CD4-positive, alpha-beta T cell (primary cell): ENCODE results near the gene LSM5. TPM values are rescaled to one million over a fixed set of nuclear protein-coding genes. Genes with fewer than 3 reads are reported as not detected.

ENCODE experiments used
- ATAC-seq: fragments of 200-7000 bp; cut with Tn5 transposase; one replicate; pipeline ENCODE4 v1.10.0; 2022; ENCODE audit warnings: mild to moderate bottlenecking; ENCODE audit not compliant: poor library complexity
- CTCF ChIA-PET: fragments of 350-600 bp; sonication (Branson Sonifier 250); formaldehyde crosslinking; loops from one replicate; lab custom pipeline; 2021; ENCODE audit warnings: antibody characterized with exemption, inconsistent platforms; lab: Charles Lee
- POLR2A ChIA-PET: fragments of 350-600 bp; sonication (Branson Sonifier 250); formaldehyde crosslinking; loops from one replicate; lab custom pipeline; 2021; ENCODE audit warnings: antibody characterized with exemption, inconsistent platforms; lab: Charles Lee
- DNase-seq, 14 experiments: peaks; one replicate each; pipeline ENCODE4 v3.0.0-alpha.2; 2013 to 2020; ENCODE audit warnings: mixed read lengths in 2 of 14
- H3K27ac ChIP-seq, 2 donors: one replicate each; pipeline versions ENCODE4 v1.5.1 to v1.7.0; 2013; ENCODE audit warnings: low read length in 2 of 2, low read depth in 1 of 2, mild to moderate bottlenecking in 1 of 2
- H3K27me3 ChIP-seq, 2 experiments: 1 replicate in 1 of 2; 2 replicates in 1 of 2; pipeline versions ENCODE4 v1.6.1 to v1.7.0; 2013; ENCODE audit warnings: low read length in 2 of 2, control low read depth in 1 of 2, mild to moderate bottlenecking in 1 of 2, moderate library complexity in 1 of 2; ENCODE audit not compliant: insufficient read depth in 2 of 2, control insufficient read depth in 1 of 2
- H3K36me3 ChIP-seq: one replicate; pipeline ENCODE4 v1.6.1; 2013; ENCODE audit warnings: low read length, control low read depth; ENCODE audit not compliant: insufficient read depth
- H3K4me1 ChIP-seq: one replicate; pipeline ENCODE4 v1.6.1; 2013; ENCODE audit warnings: low read length, control low read depth; ENCODE audit not compliant: insufficient read depth
- H3K4me3 ChIP-seq: one replicate; pipeline ENCODE4 v1.5.1; 2013; ENCODE audit warnings: mild to moderate bottlenecking, low read length, moderate library complexity
- H3K9me3 ChIP-seq, 2 experiments: 1 replicate in 1 of 2; 2 replicates in 1 of 2; pipeline versions ENCODE4 v1.6.1 to v1.7.0; 2013; ENCODE audit warnings: low read length in 2 of 2, mild to moderate bottlenecking in 2 of 2, control low read depth in 1 of 2, moderate library complexity in 1 of 2; ENCODE audit not compliant: control insufficient read depth in 1 of 2, insufficient read depth in 1 of 2
- H3K27ac Mint-ChIP-seq: one replicate; pipeline ENCODE4 v1.8.0; 2020; ENCODE audit warnings: mixed read lengths
- H3K27me3 Mint-ChIP-seq: one replicate; pipeline ENCODE4 v1.8.0; 2021; ENCODE audit warnings: mixed read lengths
- H3K36me3 Mint-ChIP-seq: one replicate; pipeline ENCODE4 v1.8.0; 2021; ENCODE audit warnings: low read depth, mixed read lengths
- H3K4me1 Mint-ChIP-seq: one replicate; pipeline ENCODE4 v1.8.0; 2021; ENCODE audit warnings: low read depth, mixed read lengths
- H3K4me3 Mint-ChIP-seq: one replicate; pipeline ENCODE4 v1.8.0; 2020; ENCODE audit warnings: mild to moderate bottlenecking, mixed read lengths
- H3K9me3 Mint-ChIP-seq: one replicate; pipeline ENCODE4 v1.8.0; 2020; ENCODE audit warnings: mixed read lengths
- intact Hi-C, 2 experiments: fragments of 100-400 bp; cut with DNase I in 1 of 2; cut with micrococcal nuclease in 1 of 2; formaldehyde crosslinking; loops; one replicate each; pipeline versions ENCODE4 v1.15.1 to v1.9.0; 2023 to 2025; cut with DNase I, micrococcal nuclease
- total RNA-seq, 174 experiments: library from RNA in 2 of 174; stranded (reverse) in 2 of 174; gene quantifications; one replicate each; pipeline ENCODE4 v1.2.3 and lab custom pipeline; 2021 to 2026
- TF ChIP-seq, protein P1 (sequence below): fragments of 200-600 bp; IDR thresholded peaks from one replicate; pipeline ENCODE4 v1.8.0; 2022; ENCODE audit warnings: antibody characterized with exemption, mild to moderate bottlenecking

Gene LSM5
- total RNA-seq, 2 experiments from 2014 or later: 28.2 to 28.7 TPM

GRCh38 chr7:32496052-32496813 lies 6.1 kb upstream of the LSM5 start:
- Mint-ChIP-seq H3K4me1 (peaks cover 53% of the 10 kb centered on the region), H3K9me3 (no peaks in the 10 kb centered on the region), H3K4me3 (peak overlapping the region; percentile 92), H3K27ac (peak overlapping the region; percentile 94), H3K27me3 (no peaks in the 10 kb centered on the region), H3K36me3 (peaks cover 44% of the 10 kb centered on the region)
- DNase-seq (no peak), ATAC-seq (no peak)
- H3K9me3 ChIP-seq: no peaks in the 10 kb centered on the region
- TF ChIP-seq, protein P1, sequence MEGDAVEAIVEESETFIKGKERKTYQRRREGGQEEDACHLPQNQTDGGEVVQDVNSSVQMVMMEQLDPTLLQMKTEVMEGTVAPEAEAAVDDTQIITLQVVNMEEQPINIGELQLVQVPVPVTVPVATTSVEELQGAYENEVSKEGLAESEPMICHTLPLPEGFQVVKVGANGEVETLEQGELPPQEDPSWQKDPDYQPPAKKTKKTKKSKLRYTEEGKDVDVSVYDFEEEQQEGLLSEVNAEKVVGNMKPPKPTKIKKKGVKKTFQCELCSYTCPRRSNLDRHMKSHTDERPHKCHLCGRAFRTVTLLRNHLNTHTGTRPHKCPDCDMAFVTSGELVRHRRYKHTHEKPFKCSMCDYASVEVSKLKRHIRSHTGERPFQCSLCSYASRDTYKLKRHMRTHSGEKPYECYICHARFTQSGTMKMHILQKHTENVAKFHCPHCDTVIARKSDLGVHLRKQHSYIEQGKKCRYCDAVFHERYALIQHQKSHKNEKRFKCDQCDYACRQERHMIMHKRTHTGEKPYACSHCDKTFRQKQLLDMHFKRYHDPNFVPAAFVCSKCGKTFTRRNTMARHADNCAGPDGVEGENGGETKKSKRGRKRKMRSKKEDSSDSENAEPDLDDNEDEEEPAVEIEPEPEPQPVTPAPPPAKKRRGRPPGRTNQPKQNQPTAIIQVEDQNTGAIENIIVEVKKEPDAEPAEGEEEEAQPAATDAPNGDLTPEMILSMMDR: no peak
- H3K36me3 ChIP-seq: no peaks in the 10 kb centered on the region
- CTCF ChIA-PET: interaction anchor here (0.7 to 1.4 kb wide), 3 partner anchors 447 to 634 kb away, joined by 3 to 4 read pairs (median 3); no protein-coding TSS in a partner anchor
- POLR2A ChIA-PET: interaction anchor here (0.5 to 1.8 kb wide), 14 partner anchors 9 to 566 kb away, joined by 3 to 24 read pairs (median 4); partner anchors contain the start of genes KBTBD2 and NT5C3A
- H3K27ac ChIP-seq: peak overlapping the region; percentile 94 to 95
- peak overlapping the region; percentile 86 for H3K4me3 ChIP-seq
- intact Hi-C loops: loop anchor here (5.0 to 10.0 kb wide), 4 partner anchors 351 to 1901 kb away; partner anchors contain the start of genes BBS9 (in 1 of the 2) and GARS1 (in 1 of the 2)
- no peaks in the 10 kb centered on the region for H3K27me3 ChIP-seq
- peaks cover 17% of the 10 kb centered on the region for H3K4me1 ChIP-seq

DNA sequence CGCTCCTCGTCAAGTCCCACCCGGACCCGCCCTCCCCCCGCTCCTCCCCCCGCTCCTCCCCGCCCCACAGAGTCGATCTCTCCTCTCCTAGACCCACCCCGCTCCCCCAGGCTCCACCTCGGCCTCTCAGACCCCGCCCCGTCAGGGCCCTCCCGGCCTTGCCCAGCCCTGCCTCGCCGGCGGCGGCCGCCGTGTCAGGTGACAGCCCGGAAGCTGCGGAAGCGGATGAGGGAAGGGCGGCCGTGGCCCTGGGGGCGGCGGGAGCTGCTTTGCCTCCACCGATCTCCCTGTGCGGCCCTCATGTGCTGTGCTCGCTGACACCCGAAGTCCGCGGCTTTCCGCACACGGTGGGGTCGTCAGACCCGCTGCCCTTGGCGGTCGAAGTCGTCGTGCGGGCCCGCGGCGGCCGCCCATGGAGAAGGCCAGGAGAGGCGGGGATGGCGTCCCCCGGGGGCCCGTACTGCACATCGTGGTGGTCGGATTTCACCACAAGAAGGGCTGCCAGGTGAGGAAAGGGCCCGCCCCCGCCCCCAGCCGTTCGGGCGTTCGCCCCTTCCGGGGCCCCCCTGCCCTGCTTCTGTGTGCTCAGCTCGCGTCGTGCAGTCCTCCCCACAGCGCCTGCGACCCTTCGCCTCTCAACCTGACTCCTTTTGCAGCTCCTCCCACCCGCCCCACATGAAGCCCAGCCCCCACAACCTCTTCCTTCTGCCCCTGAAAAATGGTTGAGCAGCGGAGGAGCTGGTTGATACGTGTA lies 5.3 kb upstream of the LSM5 start, which contains the start of gene AVL9:
TSS of gene AVL9 (plus strand) at position 192 of the 754 bp plus-strand sequence. CDS start at position 413, 221 bp downstream.
- Mint-ChIP-seq H3K9me3 (no peaks in the 10 kb centered on the region), H3K4me1 (peaks cover 53% of the 10 kb centered on the region), H3K4me3 (peak within 1 kb of the TSS; percentile 92), H3K27ac (peak within 1 kb of the TSS; percentile 94), H3K36me3 (peaks cover 42% of the 10 kb centered on the region), H3K27me3 (no peaks in the 10 kb centered on the region)
- CTCF ChIA-PET: interaction anchor here (0.7 to 1.4 kb wide), 3 partner anchors 448 to 635 kb away, joined by 3 to 4 read pairs (median 3); no protein-coding TSS in a partner anchor
- intact Hi-C loops: loop anchor here (5.0 to 10.0 kb wide), 4 partner anchors 352 to 1901 kb away; partner anchors contain the start of genes BBS9 (in 1 of the 2) and GARS1 (in 1 of the 2)
- ATAC-seq (peak; percentile 93), DNase-seq (peak; percentile 97 to 100 (median 99))
- POLR2A ChIA-PET: interaction anchor here (0.5 to 1.8 kb wide), 15 partner anchors 10 to 567 kb away, joined by 3 to 24 read pairs (median 4); partner anchors contain the start of genes KBTBD2 and NT5C3A
- Histone ChIP-seq H3K4me3 (peak within 1 kb of the TSS; percentile 86), H3K27ac (peak within 1 kb of the TSS; percentile 94 to 95), H3K9me3 (no peaks in the 10 kb centered on the region), H3K27me3 (no peaks in the 10 kb centered on the region), H3K4me1 (peaks cover 22% of the 10 kb centered on the region), H3K36me3 (no peaks in the 10 kb centered on the region)
- TF ChIP-seq, protein P1: no peak

GRCh38 chr7:32494946-32495297 lies 4.7 kb upstream of the LSM5 start:
- TF ChIP-seq, protein P1: no peak
- Mint-ChIP-seq H3K36me3 (peaks cover 42% of the 10 kb centered on the region), H3K27ac (peak overlapping the region; percentile 94), H3K4me3 (peak overlapping the region; percentile 92), H3K9me3 (no peaks in the 10 kb centered on the region), H3K27me3 (no peaks in the 10 kb centered on the region), H3K4me1 (peaks cover 53% of the 10 kb centered on the region)
- H3K27me3 ChIP-seq: no peaks in the 10 kb centered on the region
- ATAC-seq (no peak), DNase-seq (no peak)
- H3K36me3 ChIP-seq: no peaks in the 10 kb centered on the region
- CTCF ChIA-PET: interaction anchor here (1.2 to 1.4 kb wide), 2 partner anchors 448 to 615 kb away, joined by 3 read pairs; no protein-coding TSS in a partner anchor
- POLR2A ChIA-PET: interaction anchor here (0.9 to 1.7 kb wide), 11 partner anchors 11 to 567 kb away, joined by 3 to 24 read pairs (median 6); partner anchors contain the start of genes KBTBD2 and NT5C3A
- intact Hi-C loops: loop anchor here (5.0 to 10.0 kb wide), 11 partner anchors 37 to 1900 kb away; partner anchors contain the start of genes KBTBD2 (in 2 of the 2), BBS9 (in 1 of the 2), GARS1 (in 1 of the 2) and NT5C3A (in 1 of the 2)
- peak overlapping the region; percentile 38 to 64 for H3K27ac ChIP-seq
- peaks cover 24% of the 10 kb centered on the region for H3K4me1 ChIP-seq
- no peaks in the 10 kb centered on the region for H3K9me3 ChIP-seq
- H3K4me3 ChIP-seq: peak overlapping the region; percentile 73
